GM12875 (cell line): Measurements from ENCODE around the gene PITRM1.

Experiments used
- H3K4me3 ChIP-seq: one replicate; pipeline ENCODE4 v1.5.1; 2011; ENCODE audit warnings: low read depth, low read length, control low read depth
- TF ChIP-seq, protein P1 (sequence below): IDR thresholded peaks from 2 replicates; pipeline ENCODE4 v1.5.1; 2011; ENCODE audit warnings: low read depth, mild to moderate bottlenecking, control low read depth, inconsistent platforms, low read length, moderate library complexity, borderline replicate concordance; ENCODE audit not compliant: insufficient read depth

The PITRM1 gene

DNA sequence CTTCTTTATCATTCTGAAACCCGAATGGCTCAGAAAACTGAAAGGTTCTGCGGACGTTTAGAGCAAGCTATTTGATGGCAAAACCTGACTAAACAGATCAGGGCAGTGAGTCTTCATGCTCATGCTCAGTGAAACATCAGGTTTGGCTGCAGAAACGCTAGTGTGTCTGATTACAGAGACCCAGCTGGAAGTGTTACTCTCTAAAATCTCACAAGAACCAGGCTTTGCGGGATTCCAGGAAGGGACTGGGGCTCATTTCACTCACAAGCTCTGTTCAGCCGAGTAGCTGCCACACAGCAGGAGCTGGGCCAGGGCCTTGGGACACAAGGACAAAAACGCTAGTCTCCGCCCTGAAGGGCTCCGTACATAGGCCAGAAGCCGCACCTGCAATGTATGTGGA, 2.9 kb downstream of the PITRM1 start:
- TF ChIP-seq, protein P1, sequence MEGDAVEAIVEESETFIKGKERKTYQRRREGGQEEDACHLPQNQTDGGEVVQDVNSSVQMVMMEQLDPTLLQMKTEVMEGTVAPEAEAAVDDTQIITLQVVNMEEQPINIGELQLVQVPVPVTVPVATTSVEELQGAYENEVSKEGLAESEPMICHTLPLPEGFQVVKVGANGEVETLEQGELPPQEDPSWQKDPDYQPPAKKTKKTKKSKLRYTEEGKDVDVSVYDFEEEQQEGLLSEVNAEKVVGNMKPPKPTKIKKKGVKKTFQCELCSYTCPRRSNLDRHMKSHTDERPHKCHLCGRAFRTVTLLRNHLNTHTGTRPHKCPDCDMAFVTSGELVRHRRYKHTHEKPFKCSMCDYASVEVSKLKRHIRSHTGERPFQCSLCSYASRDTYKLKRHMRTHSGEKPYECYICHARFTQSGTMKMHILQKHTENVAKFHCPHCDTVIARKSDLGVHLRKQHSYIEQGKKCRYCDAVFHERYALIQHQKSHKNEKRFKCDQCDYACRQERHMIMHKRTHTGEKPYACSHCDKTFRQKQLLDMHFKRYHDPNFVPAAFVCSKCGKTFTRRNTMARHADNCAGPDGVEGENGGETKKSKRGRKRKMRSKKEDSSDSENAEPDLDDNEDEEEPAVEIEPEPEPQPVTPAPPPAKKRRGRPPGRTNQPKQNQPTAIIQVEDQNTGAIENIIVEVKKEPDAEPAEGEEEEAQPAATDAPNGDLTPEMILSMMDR, result no peak
- H3K4me3 ChIP-seq, result no peak overlapping the region

DNA sequence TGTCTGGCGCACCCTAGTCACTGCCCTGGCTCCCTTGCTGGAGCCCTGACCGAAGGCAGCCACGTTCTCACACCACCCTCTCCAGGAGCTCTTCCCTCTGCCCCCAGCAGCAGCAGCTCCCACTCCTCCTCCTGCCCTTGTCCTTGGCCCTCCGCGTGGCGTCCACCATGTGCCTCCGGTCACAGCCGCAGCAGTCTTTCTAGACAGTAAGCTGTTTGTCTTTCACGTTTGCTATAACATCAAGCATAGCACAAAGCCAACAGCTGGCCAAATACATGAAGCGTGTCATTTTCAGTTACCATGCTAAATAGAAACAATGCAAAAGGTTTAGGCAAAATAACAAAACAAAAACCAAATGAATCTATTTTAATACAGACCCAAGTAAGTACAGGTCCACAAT, 3.3 kb downstream of the PITRM1 start:
- TF ChIP-seq, protein P1, result no peak
- no peak overlapping the region for H3K4me3 ChIP-seq

DNA sequence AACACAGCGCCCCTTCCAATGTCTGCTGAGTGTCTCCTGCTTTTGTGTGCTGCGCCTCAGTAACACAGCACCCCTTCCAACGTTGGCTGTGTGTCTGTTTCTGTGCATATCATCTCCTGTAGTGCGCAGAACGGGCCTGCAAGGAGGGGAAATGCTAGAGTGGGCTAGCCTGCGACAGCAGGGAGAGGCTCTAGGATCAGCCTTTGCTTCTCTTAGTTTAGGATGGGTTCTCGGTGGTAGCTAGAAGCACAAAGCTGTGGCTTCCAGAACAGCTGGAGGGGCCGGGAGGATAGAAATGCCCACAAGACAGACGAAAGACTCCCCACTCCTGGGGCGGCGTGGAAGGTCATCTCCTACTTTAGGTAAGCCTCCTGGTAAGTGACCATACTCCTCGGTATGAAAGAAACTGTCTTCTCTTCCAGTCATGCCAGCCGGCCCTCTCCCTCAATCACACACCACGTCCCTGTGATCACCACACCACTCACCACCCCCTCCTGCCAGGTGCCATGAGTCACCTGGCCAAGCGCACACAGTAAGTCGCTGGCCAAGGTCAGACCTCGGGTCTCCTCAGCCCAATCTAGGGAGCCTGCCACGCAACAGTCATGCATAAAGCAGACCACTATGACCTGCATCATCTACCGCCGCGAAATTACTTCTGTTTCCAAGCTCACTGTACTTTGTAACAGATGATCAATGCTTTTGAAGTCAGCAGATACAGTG, 4.8 kb downstream of the PITRM1 start:
- H3K4me3 ChIP-seq, result no peak overlapping the region
- TF ChIP-seq, protein P1, result no peak

DNA sequence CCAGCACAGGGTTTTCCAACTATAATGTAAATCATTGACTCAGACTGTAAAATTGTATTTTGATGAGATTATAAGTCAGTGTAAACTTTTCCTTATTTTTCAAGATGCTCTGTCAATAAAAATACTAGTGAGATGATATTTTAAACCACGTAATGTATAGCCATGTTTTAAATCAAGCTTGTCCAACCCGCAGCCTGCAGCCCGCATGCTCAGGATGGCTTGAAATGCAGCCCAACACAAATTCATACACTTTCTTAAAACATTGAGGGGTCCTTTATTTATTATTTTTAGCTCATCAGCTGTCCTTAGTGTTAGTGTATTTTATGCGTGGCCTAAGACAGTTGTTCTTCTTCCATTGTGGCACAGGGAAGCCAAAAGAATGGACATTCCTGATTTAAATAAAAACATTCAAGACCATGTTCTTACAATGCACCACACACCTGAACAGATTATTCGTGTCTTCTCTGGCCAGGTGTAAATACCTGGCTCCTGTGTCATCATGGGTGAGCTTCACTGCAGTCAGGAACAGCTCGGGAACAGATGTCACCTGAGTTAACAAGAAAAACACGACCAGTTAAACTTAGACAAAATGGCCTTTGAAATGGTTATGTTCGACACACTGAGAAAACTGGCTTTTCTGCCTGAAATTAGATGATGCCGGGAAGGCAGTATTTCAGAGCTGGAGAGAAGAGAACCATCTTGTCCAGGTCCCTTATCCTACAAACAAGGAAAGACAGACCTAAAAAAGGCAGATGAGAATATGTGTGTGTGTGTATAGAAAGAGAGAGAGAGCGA, 5.9 kb downstream of the PITRM1 start:
- H3K4me3 ChIP-seq, result no peak overlapping the region
- TF ChIP-seq, protein P1, result no peak

DNA sequence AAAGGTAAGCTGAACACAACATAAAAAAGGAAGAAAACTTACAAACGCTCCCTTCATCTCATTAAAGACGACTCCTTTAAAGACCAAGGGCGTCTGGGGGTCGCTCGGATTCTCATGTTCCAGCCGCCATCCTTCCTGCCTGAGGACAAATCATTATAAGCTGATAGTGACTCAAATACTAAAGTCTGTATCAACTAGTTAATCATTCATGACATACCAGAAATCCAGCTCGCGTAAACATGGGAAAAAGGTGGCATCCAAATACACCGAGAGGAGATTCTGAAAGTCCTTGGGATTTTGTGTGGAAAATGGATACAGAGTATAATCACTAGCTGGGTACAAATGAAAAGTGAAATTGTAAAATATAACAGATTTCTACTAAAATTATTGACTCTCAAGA, 7.4 kb downstream of the PITRM1 start:
- TF ChIP-seq, protein P1, result no peak
- no peak overlapping the region for H3K4me3 ChIP-seq

DNA sequence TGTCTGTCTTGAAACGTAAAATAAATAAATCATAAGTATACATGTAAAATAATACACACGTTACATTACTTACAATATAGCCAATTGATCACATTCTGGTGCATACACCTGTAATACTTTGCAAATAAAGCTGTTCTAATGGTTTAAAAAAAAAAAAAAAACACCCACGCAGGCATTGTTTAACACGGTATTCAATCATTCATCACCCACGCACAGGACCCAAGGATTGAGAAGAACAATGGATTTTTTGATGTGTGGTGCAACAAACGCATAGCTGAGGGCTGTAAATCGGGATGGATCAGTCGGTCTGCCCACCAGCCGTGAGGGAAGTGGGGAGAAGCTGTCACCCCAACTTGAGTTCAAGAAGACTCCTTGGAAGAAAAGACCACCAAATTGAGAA, 8.7 kb downstream of the PITRM1 start:
- H3K4me3 ChIP-seq, result no peak overlapping the region
- TF ChIP-seq, protein P1, result no peak

DNA sequence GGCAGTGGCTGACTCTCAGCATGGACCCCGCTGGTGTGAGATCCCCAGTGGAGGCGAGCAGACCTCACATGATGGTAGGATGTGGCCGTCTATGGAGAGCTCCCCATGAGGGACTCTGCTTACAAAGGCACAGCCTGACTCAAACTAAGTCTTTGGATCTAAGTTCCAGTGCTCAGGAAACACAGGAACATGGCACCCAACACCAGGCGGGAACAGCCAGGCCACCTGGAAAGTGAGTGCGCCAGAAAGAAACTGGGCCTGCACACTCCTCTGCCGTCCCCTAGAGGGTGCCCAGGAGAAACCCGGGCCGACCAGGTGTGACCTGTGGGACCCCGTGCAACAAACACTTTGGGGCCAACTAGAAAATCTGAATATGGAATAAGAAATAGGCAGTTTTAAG, 10.0 kb downstream of the PITRM1 start:
- TF ChIP-seq, protein P1, result no peak
- H3K4me3 ChIP-seq, result no peak overlapping the region
